NCI-H187 (cell line): ENCODE data around the gene ESD.

Experiments
- DNase-seq, 2 experiments: peaks; one replicate each; lab custom pipeline; 2025; lab: John Stamatoyannopoulos, UW

ESD gene

DNA sequence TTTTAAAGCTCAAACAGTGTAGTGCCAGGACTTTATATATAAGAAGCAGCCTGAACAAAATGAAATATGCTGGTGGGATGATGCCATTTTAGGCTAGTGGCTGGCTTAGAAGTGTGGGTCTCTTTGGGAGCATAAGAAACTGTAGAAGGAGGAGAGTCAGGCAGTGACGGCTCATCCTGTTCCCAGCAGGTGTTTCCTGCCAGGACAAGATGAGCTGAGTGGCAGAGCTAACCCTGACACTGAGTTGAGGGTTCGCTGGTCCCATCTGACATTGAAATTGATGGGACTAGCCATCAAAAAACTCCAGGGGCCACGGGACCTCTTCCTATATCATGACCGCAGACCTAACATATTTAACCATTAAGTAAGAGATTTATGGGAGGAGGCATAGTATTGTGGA, 51.3 kb downstream of the ESD start:
- DNase-seq, result no peak

DNA sequence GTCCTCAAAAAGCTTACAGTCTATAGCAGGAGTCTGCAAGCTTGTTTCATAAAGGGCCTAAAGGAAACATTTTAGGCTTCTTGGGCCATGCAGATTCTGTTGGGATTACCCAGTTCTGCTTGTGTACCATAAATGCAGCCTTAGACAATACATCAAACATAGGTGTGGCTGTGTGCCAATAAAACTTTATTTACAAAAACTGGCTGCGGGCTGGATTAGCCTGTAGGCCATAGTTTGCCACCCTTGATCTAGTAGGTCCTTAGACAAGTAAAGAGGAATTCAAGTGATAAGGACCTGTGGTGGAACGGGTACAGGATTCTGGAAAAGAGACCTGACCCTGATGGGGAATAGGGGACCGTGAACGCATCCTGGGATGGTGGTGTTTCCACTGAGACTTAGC, 51.9 kb downstream of the ESD start:
- DNase-seq, result no peak

- DNase-seq, result no peak
These were observed 53.8 kb downstream of the ESD start for GRCh38 chr13:46743191-46743590.

GRCh38 chr13:46739447-46740098, 57.4 kb downstream of the ESD start:
- DNase-seq, result no peak

- DNase-seq, result no peak
These were observed 58.2 kb downstream of the ESD start for GRCh38 chr13:46738766-46739165.

- DNase-seq, result no peak
These were observed 58.9 kb downstream of the ESD start for GRCh38 chr13:46738055-46738454.

DNA sequence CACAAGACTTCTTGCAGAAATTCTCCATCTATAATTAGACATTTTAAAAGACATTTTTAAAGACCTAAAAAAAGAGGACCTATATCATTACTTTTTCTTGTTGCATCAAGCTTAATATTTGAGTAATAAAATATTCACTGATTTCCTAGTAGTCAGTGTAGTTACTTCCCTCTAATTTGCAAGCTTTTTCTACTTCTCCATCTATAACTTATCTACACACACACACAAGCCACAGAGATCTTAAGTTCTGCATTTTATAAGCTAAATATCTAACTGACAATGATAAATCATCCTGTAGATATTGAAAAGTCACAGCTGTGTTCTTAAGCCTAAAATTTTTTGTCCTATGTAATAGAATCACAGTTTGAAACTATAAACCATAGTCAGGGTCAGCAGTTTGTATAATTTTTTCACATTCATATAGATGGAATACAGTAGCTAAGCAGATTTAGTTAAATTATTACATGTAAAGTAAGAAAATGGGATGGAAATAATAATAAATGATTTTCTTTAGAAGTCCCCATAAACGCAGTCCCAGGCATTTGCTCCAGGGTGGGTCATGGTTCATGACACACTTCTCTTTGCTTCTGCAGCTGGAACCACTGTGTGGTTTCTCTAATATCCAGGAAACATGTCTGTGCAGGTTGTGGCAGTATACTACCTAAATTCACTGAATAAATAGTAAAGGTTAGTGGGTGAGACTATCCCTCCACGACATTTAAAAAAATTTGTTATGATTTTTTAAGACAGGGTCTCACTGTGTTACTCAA, 60.2 kb downstream of the ESD start:
- no peak for DNase-seq

GRCh38 chr13:46735425-46735824, 61.5 kb downstream of the ESD start:
- DNase-seq, result no peak

DNA sequence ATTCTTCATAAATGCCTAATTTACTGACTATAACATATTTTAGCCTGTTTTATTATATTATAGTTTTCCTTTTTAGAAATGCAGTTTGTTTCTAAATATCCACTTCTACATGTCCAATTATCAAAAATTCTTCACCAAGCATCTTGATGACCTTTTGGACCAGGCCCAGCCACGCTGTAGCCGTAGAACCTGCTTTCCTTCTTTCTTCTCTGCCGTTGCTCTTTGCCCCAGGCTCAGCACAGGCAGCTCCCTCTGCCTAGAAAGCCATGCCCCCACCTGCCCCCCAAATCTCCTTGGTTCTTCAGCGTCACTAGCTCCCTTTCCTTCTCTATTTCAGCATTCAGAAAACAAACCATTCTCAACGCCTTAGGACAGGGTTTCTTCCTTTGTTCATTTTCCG, 65.4 kb downstream of the ESD start:
- no peak for DNase-seq

GRCh38 chr13:46728777-46729176, 68.2 kb downstream of the ESD start:
- no peak for DNase-seq

- DNase-seq, result no peak
These were observed 70.6 kb downstream of the ESD start for GRCh38 chr13:46726347-46726746.
